Coronary artery (tissue), 2 donors: ENCODE measurements around the gene SYNGR2.
"Not testable (repeated sequence)": the region's sequence is repeated elsewhere in the genome, so short reads cannot be mapped to it uniquely, and the experiment has no call there.

ENCODE experiments used
- DNase-seq: peaks from one replicate; pipeline ENCODE4 v3.0.0-alpha.2; 2017; ENCODE audit warnings: low spot score
- H3K27ac ChIP-seq, 2 donors: fragments of 200-600 bp; sonication (generic); one replicate each; pipeline ENCODE4 v1.5.1; 2016 to 2019
- H3K4me3 ChIP-seq: fragments of 200-600 bp; sonication (generic); 2 replicates; pipeline ENCODE4 v1.5.1; 2016; ENCODE audit warnings: mild to moderate bottlenecking, moderate library complexity
- CTCF ChIP-seq: fragments of 200-600 bp; sonication (generic); IDR thresholded peaks from one replicate; pipeline ENCODE4 v1.5.1; 2019; ENCODE audit warnings: antibody characterized with exemption

SYNGR2 gene

GRCh38 chr17:78134899-78135385, 33.4 kb upstream of the SYNGR2 start:
- Histone ChIP-seq H3K4me3 (no peak overlapping the region), H3K27ac (no peak overlapping the region)
- DNase-seq = no peak
- TF ChIP-seq CTCF = no peak

- no peak overlapping the region for H3K4me3 ChIP-seq
- no peak for TF ChIP-seq CTCF
- no peak overlapping the region for H3K27ac ChIP-seq
- DNase-seq = no peak
Measured at GRCh38 chr17:78135858-78136500, 32.4 kb upstream of the SYNGR2 start.

- no peak overlapping the region for H3K27ac ChIP-seq
- TF ChIP-seq CTCF = no peak
- DNase-seq = peak; percentile 73
- H3K4me3 ChIP-seq = no peak overlapping the region
Measured at GRCh38 chr17:78137392-78138203, 30.8 kb upstream of the SYNGR2 start.

GRCh38 chr17:78138204-78139060, 29.9 kb upstream of the SYNGR2 start:
- no peak overlapping the region for H3K27ac ChIP-seq
- TF ChIP-seq CTCF = no peak
- H3K4me3 ChIP-seq = no peak overlapping the region
- peak; percentile 71 for DNase-seq

- not testable (repeated sequence) for H3K27ac ChIP-seq, DNase-seq, H3K4me3 ChIP-seq
Measured at GRCh38 chr17:78139861-78140168, 28.6 kb upstream of the SYNGR2 start.

- Histone ChIP-seq H3K4me3 (peak overlapping the region; percentile 14), H3K27ac (peak overlapping the region in 1 of 2 donors; percentile 2)
- no peak for TF ChIP-seq CTCF
- peak; percentile 83 for DNase-seq
Measured at GRCh38 chr17:78140169-78141051, 28.0 kb upstream of the SYNGR2 start.
